ENCODE measurements around the gene DOCK1. TPM values are rescaled to one million over a fixed set of nuclear protein-coding genes. Genes with fewer than 3 reads are reported as not detected.

The DOCK1 gene
- total and polyA plus RNA-seq, 2 donors (not counting 1 experiment from before 2014, with no cell fraction given): 20.5 to 91.0 TPM

DNA sequence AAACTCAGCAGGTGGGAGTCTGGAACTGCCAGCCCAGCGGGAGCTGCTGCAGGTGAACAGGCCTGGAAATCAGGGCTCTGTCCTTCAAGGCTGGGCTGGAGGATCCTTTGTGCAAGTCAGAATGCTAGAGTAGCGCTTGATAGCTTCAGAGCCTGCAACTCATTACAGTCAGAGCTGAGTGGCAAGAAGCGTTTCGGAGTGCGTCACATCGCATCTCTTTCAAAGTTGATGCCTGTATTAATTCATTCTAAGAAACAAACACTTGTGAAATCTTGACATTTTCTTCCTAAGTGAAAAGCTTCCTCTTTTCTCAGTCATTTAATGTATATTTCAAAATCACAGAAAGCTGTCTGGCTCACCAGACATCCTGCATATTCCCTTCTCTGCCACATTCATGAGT, 522.7 kb downstream of the DOCK1 start:
- H4K20me1 ChIP-seq (ENCODE audit: control insufficient read depth, extremely low read depth, insufficient read depth, low read length): no peaks in the 10 kb centered on the region

DNA sequence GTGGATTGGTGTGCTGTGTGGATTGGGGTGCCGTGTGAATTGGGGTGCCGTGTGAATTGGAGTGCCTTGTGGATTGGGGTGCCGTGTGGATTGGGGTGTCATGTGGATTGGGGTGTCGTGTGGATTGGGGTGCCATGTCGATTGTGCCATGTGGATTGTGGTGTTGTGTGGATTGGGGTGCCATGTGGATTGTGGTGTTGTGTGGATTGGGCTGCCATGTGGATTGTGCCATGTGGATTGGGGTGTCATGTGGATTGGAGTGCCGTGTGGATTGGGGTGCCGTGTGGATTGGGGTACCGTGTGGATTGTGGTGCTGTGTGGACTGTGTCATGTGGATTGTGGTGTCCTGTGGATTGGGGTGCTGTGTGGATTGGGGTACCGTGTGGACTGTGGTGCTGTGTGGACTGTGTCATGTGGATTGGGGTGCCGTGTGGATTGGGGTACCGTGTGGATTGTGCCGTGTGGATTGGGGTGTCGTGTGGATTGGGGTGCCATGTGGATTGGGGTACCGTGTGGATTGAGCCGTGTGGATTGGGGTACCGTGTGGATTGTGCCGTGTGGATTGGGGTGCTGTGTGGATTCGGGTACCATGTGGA, 523.3 kb downstream of the DOCK1 start:
- Histone ChIP-seq H3K27ac (ENCODE audit: insufficient read depth, low read length) (no peak overlapping the region), H3K9me3 (ENCODE audit: control insufficient read depth, insufficient read depth, low read depth, low read length) (no peaks in the 10 kb centered on the region), H2AFZ (ENCODE audit: low read length) (no peak overlapping the region), H3K4me1 (ENCODE audit: control insufficient read depth, extremely low read depth, insufficient read depth, low read length) (no peaks in the 10 kb centered on the region), H3K36me3 (ENCODE audit: control insufficient read depth, insufficient read depth, low read length) (peaks cover 3% of the 10 kb centered on the region), H4K20me1 (ENCODE audit: control insufficient read depth, extremely low read depth, insufficient read depth, low read length) (no peaks in the 10 kb centered on the region), H3K4me2 (ENCODE audit: extremely low read depth, insufficient read depth, low read length) (no peak overlapping the region), H3K27me3 (ENCODE audit: control insufficient read depth, insufficient read depth, low read length) (no peaks in the 10 kb centered on the region), H3K4me3 (replicated peaks in 1 of 4; ENCODE audit: control extremely low read depth in 1 of 4, insufficient read depth in 1 of 4, low read depth in 3 of 4, low read length in 4 of 4) (no peak overlapping the region), H3K79me2 (ENCODE audit: control insufficient read depth, insufficient read depth, low read length) (no peaks in the 10 kb centered on the region), H3K9ac (ENCODE audit: insufficient read depth, low read length) (no peak overlapping the region)
- DNase-seq (ENCODE audit: low read depth in 2 of 2): no peak
- TF ChIP-seq CTCF (conservative IDR thresholded peaks at IDR 0.05 in 1 of 2, IDR thresholded peaks at IDR 0.05 in 1 of 2; ENCODE audit: low read depth in 1 of 2, low read length in 2 of 2) (no peak), EZH2 (IDR thresholded peaks at IDR 0.05; ENCODE audit: low read length, missing control alignments) (no peak)

More for the DNA sequence above, 522.7 kb downstream of the DOCK1 start:
- no peak overlapping the region for H3K4me3 ChIP-seq (replicated peaks in 1 of 4; ENCODE audit: control extremely low read depth in 1 of 4, insufficient read depth in 1 of 4, low read depth in 3 of 4, low read length in 4 of 4)
- H3K79me2 ChIP-seq (ENCODE audit: control insufficient read depth, insufficient read depth, low read length): no peaks in the 10 kb centered on the region
- no peak for TF ChIP-seq CTCF (conservative IDR thresholded peaks at IDR 0.05 in 1 of 2, IDR thresholded peaks at IDR 0.05 in 1 of 2; ENCODE audit: low read depth in 1 of 2, low read length in 2 of 2)
- TF ChIP-seq EZH2 (IDR thresholded peaks at IDR 0.05; ENCODE audit: low read length, missing control alignments): no peak
- no peak for DNase-seq (ENCODE audit: low read depth in 2 of 2)
- no peaks in the 10 kb centered on the region for H3K27me3 ChIP-seq (ENCODE audit: control insufficient read depth, insufficient read depth, low read length)
- H3K9ac ChIP-seq (ENCODE audit: insufficient read depth, low read length): no peak overlapping the region
- no peak overlapping the region for H2AFZ ChIP-seq (ENCODE audit: low read length)
- H3K4me1 ChIP-seq (ENCODE audit: control insufficient read depth, extremely low read depth, insufficient read depth, low read length): no peaks in the 10 kb centered on the region
- H3K36me3 ChIP-seq (ENCODE audit: control insufficient read depth, insufficient read depth, low read length): peaks cover 2% of the 10 kb centered on the region
- H3K27ac ChIP-seq (ENCODE audit: insufficient read depth, low read length): no peak overlapping the region
- no peaks in the 10 kb centered on the region for H3K9me3 ChIP-seq (ENCODE audit: control insufficient read depth, insufficient read depth, low read depth, low read length)
- H3K4me2 ChIP-seq (ENCODE audit: extremely low read depth, insufficient read depth, low read length): no peak overlapping the region

DNA sequence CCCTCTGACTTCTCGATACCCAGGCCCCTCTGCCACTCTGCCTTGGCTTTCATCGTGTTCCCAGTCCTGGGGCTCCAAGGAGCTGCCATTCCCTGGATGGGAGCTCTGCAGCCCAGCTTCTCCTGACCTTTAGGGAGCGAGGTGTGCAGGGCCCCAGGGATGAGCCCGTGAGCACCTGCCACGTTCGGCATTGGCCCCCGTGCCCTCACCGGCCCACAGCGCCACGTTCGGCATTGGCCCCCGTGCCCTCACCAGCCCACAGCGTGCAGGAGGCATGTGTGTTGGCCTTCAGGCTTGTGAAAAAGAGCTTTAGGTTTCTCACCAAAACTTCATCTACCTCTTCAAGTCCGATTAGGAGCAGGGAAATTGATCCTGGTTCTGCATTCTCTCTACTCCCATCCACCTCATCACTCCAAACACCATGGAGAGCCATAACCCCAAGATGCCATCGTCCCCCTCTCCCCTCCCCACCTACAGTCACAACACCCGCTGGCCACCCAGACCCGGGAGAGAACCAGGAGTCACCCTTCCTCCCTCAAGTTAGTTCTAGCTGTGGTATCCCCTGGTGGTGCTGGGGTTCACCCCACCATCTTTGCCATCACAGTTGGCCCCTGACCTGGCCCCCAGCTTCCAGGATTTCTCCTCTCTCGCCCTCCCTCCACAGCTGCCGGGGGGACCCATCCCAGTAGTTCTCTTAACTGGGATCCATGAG, 524.5 kb downstream of the DOCK1 start:
- H4K20me1 ChIP-seq (ENCODE audit: control insufficient read depth, extremely low read depth, insufficient read depth, low read length): no peaks in the 10 kb centered on the region
- no peak for DNase-seq (ENCODE audit: low read depth in 2 of 2)

More for the DNA sequence above, 524.5 kb downstream of the DOCK1 start:
- Histone ChIP-seq H3K4me3 (replicated peaks in 1 of 4; ENCODE audit: control extremely low read depth in 1 of 4, insufficient read depth in 1 of 4, low read depth in 3 of 4, low read length in 4 of 4) (no peak overlapping the region), H3K27me3 (ENCODE audit: control insufficient read depth, insufficient read depth, low read length) (no peaks in the 10 kb centered on the region), H2AFZ (ENCODE audit: low read length) (no peak overlapping the region), H3K9ac (ENCODE audit: insufficient read depth, low read length) (no peak overlapping the region), H3K27ac (ENCODE audit: insufficient read depth, low read length) (no peak overlapping the region), H3K4me1 (ENCODE audit: control insufficient read depth, extremely low read depth, insufficient read depth, low read length) (no peaks in the 10 kb centered on the region), H3K4me2 (ENCODE audit: extremely low read depth, insufficient read depth, low read length) (no peak overlapping the region), H3K79me2 (ENCODE audit: control insufficient read depth, insufficient read depth, low read length) (no peaks in the 10 kb centered on the region), H3K9me3 (ENCODE audit: control insufficient read depth, insufficient read depth, low read depth, low read length) (no peaks in the 10 kb centered on the region), H3K36me3 (ENCODE audit: control insufficient read depth, insufficient read depth, low read length) (peaks cover 3% of the 10 kb centered on the region)
- TF ChIP-seq CTCF (conservative IDR thresholded peaks at IDR 0.05 in 1 of 2, IDR thresholded peaks at IDR 0.05 in 1 of 2; ENCODE audit: low read depth in 1 of 2, low read length in 2 of 2) (no peak), EZH2 (IDR thresholded peaks at IDR 0.05; ENCODE audit: low read length, missing control alignments) (no peak)

Measured in fibroblast of lung (primary cell).